Neural cell (in vitro differentiated cells): ENCODE data around the gene DUSP5. TPM values are rescaled to one million over a fixed set of nuclear protein-coding genes. Genes with fewer than 3 reads are reported as not detected.

Source experiments
- H2AFZ ChIP-seq: fragments of 200-600, 300-800 bp; sonication (generic), shearing (Covaris generic); 2 replicates; pipeline ENCODE4 v1.6.0; 2014; ENCODE audit warnings: low read depth, mild to moderate bottlenecking, antibody characterized with exemption, low read length, moderate library complexity
- H3F3A ChIP-seq: fragments of 200-600 bp; shearing (Covaris generic); 2 replicates; pipeline ENCODE4 v1.6.1; 2016; ENCODE audit warnings: mild to moderate bottlenecking, moderate library complexity, mixed read lengths, antibody characterized with exemption, low read length; ENCODE audit not compliant: insufficient read depth, poor library complexity, severe bottlenecking
- H3K27ac ChIP-seq: fragments of 200-600, 300-800 bp; sonication (generic), shearing (Covaris generic); 2 replicates; pipeline ENCODE4 v1.5.1; 2014; ENCODE audit warnings: mild to moderate bottlenecking, low read length, moderate library complexity
- H3K27me3 ChIP-seq: fragments of 300-800, 200-600 bp; sonication (generic), shearing (Covaris generic); 2 replicates; pipeline ENCODE4 v1.6.0; 2014; ENCODE audit warnings: mild to moderate bottlenecking, low read depth, low read length, moderate library complexity; ENCODE audit not compliant: insufficient read depth
- H3K36me3 ChIP-seq: fragments of 300-800, 200-600 bp; sonication (generic), shearing (Covaris generic); 2 replicates; pipeline ENCODE4 v1.5.1; 2014; ENCODE audit warnings: mild to moderate bottlenecking, antibody characterized with exemption, low read length, moderate library complexity; ENCODE audit not compliant: insufficient read depth
- H3K4me2 ChIP-seq: fragments of 300-800, 200-600 bp; sonication (generic), shearing (Covaris generic); 2 replicates; pipeline ENCODE4 v1.6.0; 2014; ENCODE audit warnings: mild to moderate bottlenecking, low read length
- H3K4me3 ChIP-seq: fragments of 300-800, 200-600 bp; sonication (generic), shearing (Covaris generic); 2 replicates; pipeline ENCODE4 v1.5.1; 2014; ENCODE audit warnings: mild to moderate bottlenecking, low read length, moderate library complexity
- H3K79me2 ChIP-seq: fragments of 200-600 bp; shearing (Covaris generic); replicated peaks from 2 replicates; pipeline ENCODE4 v1.6.0; 2014; ENCODE audit warnings: mild to moderate bottlenecking, low read length, moderate library complexity; ENCODE audit not compliant: insufficient read depth
- H3K9ac ChIP-seq: fragments of 300-800, 200-600 bp; sonication (generic), shearing (Covaris generic); 2 replicates; pipeline ENCODE4 v1.6.1; 2016; ENCODE audit warnings: mild to moderate bottlenecking, low read length, mixed read lengths
- H3K9me2 ChIP-seq: fragments of 200-600 bp; shearing (Covaris generic); 2 replicates; pipeline ENCODE4 v1.6.1; 2016; ENCODE audit warnings: mild to moderate bottlenecking, low read length, mixed read lengths; ENCODE audit not compliant: insufficient read depth
- H3K9me3 ChIP-seq: fragments of 200-600, 300-800 bp; sonication (generic), shearing (Covaris generic); 2 replicates; pipeline ENCODE4 v1.6.1; 2016; ENCODE audit warnings: mild to moderate bottlenecking, mixed run types, low read length, moderate library complexity, mixed read lengths
- H4K20me1 ChIP-seq: fragments of 200-600 bp; shearing (Covaris generic); 2 replicates; pipeline ENCODE4 v1.6.1; 2016; ENCODE audit warnings: mild to moderate bottlenecking, mixed run types; ENCODE audit not compliant: insufficient read depth
- EP300 ChIP-seq: fragments of 450-650 bp; conservative IDR thresholded peaks from 2 replicates; pipeline ENCODE4 v1.6.1; 2014; ENCODE audit warnings: antibody characterized with exemption, mild to moderate bottlenecking, moderate library complexity; ENCODE audit not compliant: poor library complexity, severe bottlenecking
- EZH2 ChIP-seq: fragments of 200-600, 300-800 bp; shearing (Covaris generic), sonication (generic); IDR thresholded peaks from 2 replicates; pipeline ENCODE4 v1.6.1; 2014; ENCODE audit warnings: antibody characterized with exemption, low read length, borderline replicate concordance, mild to moderate bottlenecking; ENCODE audit not compliant: insufficient read depth, poor library complexity, severe bottlenecking
- MXI1 ChIP-seq: fragments of 450-650 bp; conservative IDR thresholded peaks from 2 replicates; pipeline ENCODE4 v1.6.1; 2014; ENCODE audit warnings: antibody characterized with exemption, mild to moderate bottlenecking; ENCODE audit not compliant: poor library complexity, severe bottlenecking
- POLR2AphosphoS5 ChIP-seq: IDR thresholded peaks from 2 replicates; pipeline ENCODE4 v1.6.1; 2012
- RAD21 ChIP-seq: fragments of 450-650 bp; conservative IDR thresholded peaks from 2 replicates; pipeline ENCODE4 v1.6.1; 2014; ENCODE audit warnings: antibody characterized with exemption, mild to moderate bottlenecking, moderate library complexity
- SMC3 ChIP-seq: fragments of 450-650 bp; conservative IDR thresholded peaks from 2 replicates; pipeline ENCODE4 v1.6.1; 2014; ENCODE audit warnings: antibody characterized with exemption, mild to moderate bottlenecking, moderate library complexity; ENCODE audit not compliant: poor library complexity
- TAF1 ChIP-seq: IDR thresholded peaks from 2 replicates; pipeline ENCODE4 v1.6.1; 2012; ENCODE audit warnings: low read depth
- polyA plus RNA-seq: library from polyadenylated mRNA; depleted of rRNA; stranded (reverse); fragments of >200 nt; gene quantifications from 2 replicates; pipeline ENCODE4 v1.2.3, GENCODE V29; 2014
- TF ChIP-seq, protein P1 (sequence below): fragments of 450-650 bp; IDR thresholded peaks from 2 replicates; pipeline ENCODE4 v1.5.1; 2014; ENCODE audit warnings: antibody characterized with exemption, mild to moderate bottlenecking, moderate library complexity; ENCODE audit not compliant: poor library complexity, severe bottlenecking
- TF ChIP-seq, protein P2 (sequence below): IDR thresholded peaks from 2 replicates; pipeline ENCODE4 v1.6.1; 2012; ENCODE audit warnings: borderline replicate concordance

The DUSP5 gene
- polyA plus RNA-seq, 1 donor from 2014 or later: 2.2 TPM

DNA sequence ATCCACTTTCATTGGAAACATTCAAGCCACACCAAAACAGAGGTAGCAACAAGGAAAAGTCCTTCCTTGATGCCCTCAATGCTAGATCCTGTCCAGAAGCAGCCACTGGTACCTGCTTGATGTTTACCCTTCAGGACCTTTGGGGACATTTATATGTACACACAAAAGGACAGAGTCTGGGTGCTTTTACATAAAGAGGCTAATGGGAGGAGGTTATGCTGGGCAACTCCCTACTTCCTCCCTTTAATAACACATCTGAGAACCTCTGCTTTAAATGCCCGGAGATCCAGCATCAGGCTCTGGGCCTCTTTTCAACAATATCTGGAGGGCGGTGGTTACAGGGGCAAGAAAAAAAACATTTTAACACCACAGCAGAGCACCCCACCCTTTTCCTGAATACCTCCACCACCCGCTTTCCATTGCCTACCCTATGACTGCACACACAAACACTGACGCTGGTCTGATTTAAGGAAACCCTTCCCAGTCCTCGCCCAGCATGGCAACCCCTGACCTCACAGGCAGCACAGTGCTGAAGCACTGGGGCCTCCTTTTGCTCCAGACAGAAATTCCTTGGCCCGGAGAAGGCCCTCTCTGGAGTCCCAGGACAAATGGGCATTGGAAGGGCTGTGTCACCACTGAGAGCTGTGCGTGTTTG is 39.3 kb upstream of the DUSP5 start:
- no peaks in the 10 kb centered on the region for H3K27me3 ChIP-seq
- no peak overlapping the region for H3K27ac ChIP-seq
- TF ChIP-seq EZH2 (no peak), TAF1 (no peak), POLR2AphosphoS5 (no peak), SMC3 (no peak), MXI1 (no peak), RAD21 (no peak), EP300 (no peak)
- TF ChIP-seq, protein P1, sequence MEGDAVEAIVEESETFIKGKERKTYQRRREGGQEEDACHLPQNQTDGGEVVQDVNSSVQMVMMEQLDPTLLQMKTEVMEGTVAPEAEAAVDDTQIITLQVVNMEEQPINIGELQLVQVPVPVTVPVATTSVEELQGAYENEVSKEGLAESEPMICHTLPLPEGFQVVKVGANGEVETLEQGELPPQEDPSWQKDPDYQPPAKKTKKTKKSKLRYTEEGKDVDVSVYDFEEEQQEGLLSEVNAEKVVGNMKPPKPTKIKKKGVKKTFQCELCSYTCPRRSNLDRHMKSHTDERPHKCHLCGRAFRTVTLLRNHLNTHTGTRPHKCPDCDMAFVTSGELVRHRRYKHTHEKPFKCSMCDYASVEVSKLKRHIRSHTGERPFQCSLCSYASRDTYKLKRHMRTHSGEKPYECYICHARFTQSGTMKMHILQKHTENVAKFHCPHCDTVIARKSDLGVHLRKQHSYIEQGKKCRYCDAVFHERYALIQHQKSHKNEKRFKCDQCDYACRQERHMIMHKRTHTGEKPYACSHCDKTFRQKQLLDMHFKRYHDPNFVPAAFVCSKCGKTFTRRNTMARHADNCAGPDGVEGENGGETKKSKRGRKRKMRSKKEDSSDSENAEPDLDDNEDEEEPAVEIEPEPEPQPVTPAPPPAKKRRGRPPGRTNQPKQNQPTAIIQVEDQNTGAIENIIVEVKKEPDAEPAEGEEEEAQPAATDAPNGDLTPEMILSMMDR: no peak
- TF ChIP-seq, protein P2, sequence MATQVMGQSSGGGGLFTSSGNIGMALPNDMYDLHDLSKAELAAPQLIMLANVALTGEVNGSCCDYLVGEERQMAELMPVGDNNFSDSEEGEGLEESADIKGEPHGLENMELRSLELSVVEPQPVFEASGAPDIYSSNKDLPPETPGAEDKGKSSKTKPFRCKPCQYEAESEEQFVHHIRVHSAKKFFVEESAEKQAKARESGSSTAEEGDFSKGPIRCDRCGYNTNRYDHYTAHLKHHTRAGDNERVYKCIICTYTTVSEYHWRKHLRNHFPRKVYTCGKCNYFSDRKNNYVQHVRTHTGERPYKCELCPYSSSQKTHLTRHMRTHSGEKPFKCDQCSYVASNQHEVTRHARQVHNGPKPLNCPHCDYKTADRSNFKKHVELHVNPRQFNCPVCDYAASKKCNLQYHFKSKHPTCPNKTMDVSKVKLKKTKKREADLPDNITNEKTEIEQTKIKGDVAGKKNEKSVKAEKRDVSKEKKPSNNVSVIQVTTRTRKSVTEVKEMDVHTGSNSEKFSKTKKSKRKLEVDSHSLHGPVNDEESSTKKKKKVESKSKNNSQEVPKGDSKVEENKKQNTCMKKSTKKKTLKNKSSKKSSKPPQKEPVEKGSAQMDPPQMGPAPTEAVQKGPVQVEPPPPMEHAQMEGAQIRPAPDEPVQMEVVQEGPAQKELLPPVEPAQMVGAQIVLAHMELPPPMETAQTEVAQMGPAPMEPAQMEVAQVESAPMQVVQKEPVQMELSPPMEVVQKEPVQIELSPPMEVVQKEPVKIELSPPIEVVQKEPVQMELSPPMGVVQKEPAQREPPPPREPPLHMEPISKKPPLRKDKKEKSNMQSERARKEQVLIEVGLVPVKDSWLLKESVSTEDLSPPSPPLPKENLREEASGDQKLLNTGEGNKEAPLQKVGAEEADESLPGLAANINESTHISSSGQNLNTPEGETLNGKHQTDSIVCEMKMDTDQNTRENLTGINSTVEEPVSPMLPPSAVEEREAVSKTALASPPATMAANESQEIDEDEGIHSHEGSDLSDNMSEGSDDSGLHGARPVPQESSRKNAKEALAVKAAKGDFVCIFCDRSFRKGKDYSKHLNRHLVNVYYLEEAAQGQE: no peak
- H3K9me2 ChIP-seq: no peaks in the 10 kb centered on the region
- no peak overlapping the region for H3K4me3 ChIP-seq
- no peaks in the 10 kb centered on the region for H4K20me1 ChIP-seq
- no peaks in the 10 kb centered on the region for H3K79me2 ChIP-seq
- H3K9ac ChIP-seq: no peak overlapping the region
- no peak overlapping the region for H3K4me2 ChIP-seq
- H3K36me3 ChIP-seq: no peaks in the 10 kb centered on the region
- no peak overlapping the region for H2AFZ ChIP-seq
- no peaks in the 10 kb centered on the region for H3F3A ChIP-seq
- H3K9me3 ChIP-seq: no peaks in the 10 kb centered on the region

- H3K9me2 ChIP-seq: no peaks in the 10 kb centered on the region
- H3K36me3 ChIP-seq: no peaks in the 10 kb centered on the region
- no peak overlapping the region for H3K4me3 ChIP-seq
- no peaks in the 10 kb centered on the region for H3F3A ChIP-seq
- H3K9ac ChIP-seq: no peak overlapping the region
- H4K20me1 ChIP-seq: no peaks in the 10 kb centered on the region
- no peaks in the 10 kb centered on the region for H3K27me3 ChIP-seq
- H3K27ac ChIP-seq: no peak overlapping the region
- no peak for TF ChIP-seq EP300
- TF ChIP-seq, protein P1: no peak
- TF ChIP-seq POLR2AphosphoS5: no peak
- TF ChIP-seq EZH2: no peak
- no peak overlapping the region for H2AFZ ChIP-seq
- no peaks in the 10 kb centered on the region for H3K9me3 ChIP-seq
- no peaks in the 10 kb centered on the region for H3K79me2 ChIP-seq
- H3K4me2 ChIP-seq: no peak overlapping the region
Observed at GRCh38 chr10:110459600-110459999, 38.1 kb upstream of the DUSP5 start.
